Measurements from ENCODE around the gene CDK17.
"Not testable (repeated sequence)": the region's sequence is repeated elsewhere in the genome, so short reads cannot be mapped to it uniquely, and the experiment has no call there.

The CDK17 gene

GRCh38 chr12:96323906-96324305, 76.3 kb downstream of the CDK17 start:
- DNase-seq (ENCODE audit: low read depth in 2 of 3, low spot score in 1 of 3), result no peak

- DNase-seq (ENCODE audit: low read depth in 2 of 3, low spot score in 1 of 3), result no peak
Observed at GRCh38 chr12:96322720-96323119, 77.5 kb downstream of the CDK17 start.

- no peak for DNase-seq (ENCODE audit: low read depth in 2 of 3, low spot score in 1 of 3)
Observed at GRCh38 chr12:96321941-96322340, 78.3 kb downstream of the CDK17 start.

DNA sequence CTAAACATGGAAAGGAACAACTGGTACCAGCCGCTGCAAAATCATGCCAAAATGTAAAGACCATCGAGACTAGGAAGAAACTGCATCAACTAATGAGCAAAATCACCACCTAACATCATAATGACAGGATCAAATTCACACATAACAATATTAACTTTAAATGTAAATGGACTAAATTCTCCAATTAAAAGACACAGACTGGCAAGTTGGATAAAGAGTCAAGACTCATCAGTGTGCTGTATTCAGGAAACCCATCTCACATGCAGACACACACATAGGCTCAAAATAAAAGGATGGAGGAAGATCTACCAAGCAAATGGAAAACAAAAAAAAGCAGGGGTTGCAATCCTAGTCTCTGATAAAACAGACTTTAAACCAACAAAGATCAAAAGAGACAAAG, 82.4 kb downstream of the CDK17 start:
- DNase-seq (ENCODE audit: low read depth in 2 of 3, low spot score in 1 of 3), result not testable (repeated sequence)

DNA sequence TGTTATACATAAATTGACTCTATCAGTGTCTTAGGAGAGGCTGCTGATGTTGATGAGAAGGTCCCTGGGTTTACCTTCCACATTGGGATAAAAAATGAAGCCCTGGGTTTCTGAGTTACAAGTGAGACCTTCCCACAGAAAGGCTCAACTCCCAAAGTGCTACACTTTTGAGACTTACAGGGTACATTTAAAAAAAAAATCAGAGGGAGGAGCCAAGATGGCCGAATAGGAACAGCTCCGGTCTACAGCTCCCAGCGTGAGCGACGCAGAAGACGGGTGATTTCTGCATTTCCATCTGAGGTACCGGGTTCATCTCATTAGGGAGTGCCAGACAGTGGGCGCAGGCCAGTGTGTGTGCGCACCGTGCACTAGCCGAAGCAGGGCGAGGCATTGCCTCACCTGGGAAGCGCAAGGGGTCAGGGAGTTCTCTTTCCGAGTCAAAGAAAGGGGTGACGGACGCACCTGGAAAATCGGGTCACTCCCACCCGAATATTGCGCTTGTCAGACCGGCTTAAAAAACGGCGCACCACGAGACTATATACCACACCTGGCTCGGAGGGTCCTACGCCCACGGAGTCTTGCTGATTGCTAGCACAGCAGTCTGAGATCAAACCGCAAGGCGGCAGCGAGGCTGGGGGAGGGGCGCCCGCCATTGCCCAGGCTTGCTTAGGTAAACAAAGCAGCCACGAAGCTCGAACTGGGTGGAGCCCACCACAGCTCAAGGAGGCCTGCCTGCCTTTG, 84.3 kb downstream of the CDK17 start:
- DNase-seq (ENCODE audit: low read depth in 2 of 3, low spot score in 1 of 3), result not testable (repeated sequence)

- no peak for DNase-seq (ENCODE audit: low read depth in 2 of 3, low spot score in 1 of 3)
Observed at GRCh38 chr12:96314723-96315122, 85.5 kb downstream of the CDK17 start.

DNA sequence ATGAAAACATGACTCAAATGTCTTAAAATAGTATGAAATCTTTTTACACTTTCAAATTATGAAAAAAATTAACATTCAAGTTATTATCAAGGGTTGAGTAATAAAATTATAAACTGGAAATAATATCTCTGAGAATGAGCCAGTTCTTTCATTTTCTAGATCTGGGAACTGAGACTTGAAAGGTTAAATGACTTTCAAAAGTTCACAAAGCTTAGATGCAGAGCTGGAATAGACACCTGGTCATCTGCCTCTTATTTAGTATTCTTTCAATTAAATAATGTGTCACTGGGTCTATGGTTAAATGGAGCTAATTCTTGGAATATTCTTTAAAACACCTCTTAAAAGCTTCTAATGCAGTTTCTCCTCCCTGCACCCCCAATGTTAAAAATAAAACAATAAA, 86.6 kb downstream of the CDK17 start:
- DNase-seq (ENCODE audit: low read depth in 2 of 3, low spot score in 1 of 3), result no peak

DNA sequence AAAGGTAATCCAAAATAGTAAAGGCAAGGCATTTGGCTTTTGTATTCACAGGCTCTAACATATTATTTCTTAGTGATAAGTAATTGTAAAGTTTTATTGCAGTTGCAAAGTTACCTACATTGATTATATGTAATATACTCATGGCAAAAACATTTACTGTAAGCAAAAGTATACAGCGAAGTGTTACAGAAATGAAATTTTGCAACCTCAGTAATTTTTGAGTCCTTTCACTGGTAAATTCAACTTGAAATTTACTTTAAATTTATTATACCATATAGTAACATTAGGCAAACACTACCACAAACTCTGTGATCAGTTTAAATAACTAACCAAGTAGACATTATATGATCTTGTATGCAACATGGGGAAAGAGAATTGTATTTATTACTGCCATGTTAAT, 89.0 kb downstream of the CDK17 start:
- DNase-seq (ENCODE audit: low read depth in 2 of 3, low spot score in 1 of 3), result no peak

- no peak for DNase-seq (ENCODE audit: low read depth in 2 of 3, low spot score in 1 of 3)
Observed at GRCh38 chr12:96310067-96310466, 90.2 kb downstream of the CDK17 start.

DNA sequence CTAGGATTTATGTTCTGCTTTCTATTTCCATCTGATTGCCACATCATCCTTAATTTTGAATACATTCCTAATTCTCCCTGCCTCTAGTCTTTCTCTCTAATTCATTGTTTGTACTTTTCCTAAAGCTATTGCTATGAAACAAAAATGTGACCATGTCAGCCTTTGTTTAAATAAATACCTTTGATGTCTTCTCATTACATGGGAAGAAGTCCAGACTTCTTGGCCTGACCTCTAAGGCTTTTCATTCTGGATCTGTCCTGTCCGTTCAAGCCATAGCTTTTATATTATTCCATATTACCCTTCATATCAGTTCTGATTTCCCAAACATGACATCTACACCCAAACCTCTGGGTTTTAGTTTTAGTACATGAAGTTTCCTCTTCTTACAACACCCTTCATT, 91.4 kb downstream of the CDK17 start:
- no peak for DNase-seq (ENCODE audit: low read depth in 2 of 3, low spot score in 1 of 3)

- no peak for DNase-seq (ENCODE audit: low read depth in 2 of 3, low spot score in 1 of 3)
Observed at GRCh38 chr12:96305665-96306064, 94.6 kb downstream of the CDK17 start.

DNA sequence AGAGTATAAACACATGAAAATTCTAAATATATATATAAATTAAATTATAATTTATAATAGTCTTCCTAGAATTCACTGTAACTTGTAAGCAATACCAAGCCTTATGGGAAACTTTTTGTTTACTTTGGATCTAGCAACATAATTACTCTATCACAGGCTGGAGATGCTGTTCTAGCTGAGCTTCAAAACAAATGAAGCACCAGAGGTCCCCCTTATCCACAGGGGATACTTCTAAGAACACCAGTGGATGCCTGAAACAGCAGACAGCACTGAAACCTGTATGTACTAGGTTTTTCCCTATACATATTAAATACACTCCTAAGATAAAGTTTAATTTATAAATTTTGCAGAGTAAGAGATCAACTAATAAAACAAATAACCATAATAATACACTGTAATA, 96.6 kb downstream of the CDK17 start:
- DNase-seq (ENCODE audit: low read depth in 2 of 3, low spot score in 1 of 3), result no peak

DNA sequence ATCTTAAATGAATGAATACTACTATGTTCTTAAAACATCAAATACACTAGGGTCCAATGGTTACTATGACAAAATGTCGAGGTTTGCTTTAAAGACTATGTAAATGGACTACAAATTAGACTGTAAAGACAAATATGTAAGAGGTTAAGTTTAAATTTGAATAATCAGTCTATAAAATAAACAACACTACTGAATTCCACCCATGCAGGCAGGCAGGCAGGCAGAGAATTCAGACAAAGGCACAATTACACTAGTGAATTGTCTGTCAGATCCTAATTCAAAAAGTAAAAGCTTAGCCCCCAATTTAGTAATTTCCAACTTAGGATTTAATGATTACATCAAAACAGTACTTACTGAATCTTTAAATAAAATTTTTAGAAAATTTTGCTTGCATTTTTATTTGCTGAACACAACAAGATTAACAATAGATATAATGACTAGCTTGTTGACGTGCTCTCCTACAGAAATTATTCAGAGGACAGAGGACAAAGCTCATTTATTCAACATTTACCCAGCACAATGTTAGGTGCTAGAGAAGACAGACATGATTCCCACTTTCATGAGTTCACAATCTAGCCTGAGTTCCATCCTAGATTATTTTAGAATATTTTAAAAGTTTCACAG, 97.4 kb downstream of the CDK17 start:
- DNase-seq (ENCODE audit: low read depth in 2 of 3, low spot score in 1 of 3), result no peak

- no peak for DNase-seq (ENCODE audit: low read depth in 2 of 3, low spot score in 1 of 3)
Observed at GRCh38 chr12:96301732-96302131, 98.5 kb downstream of the CDK17 start.

- no peak for DNase-seq (ENCODE audit: low read depth in 2 of 3, low spot score in 1 of 3)
Observed at GRCh38 chr12:96300064-96300463, 100.2 kb downstream of the CDK17 start.

DNA sequence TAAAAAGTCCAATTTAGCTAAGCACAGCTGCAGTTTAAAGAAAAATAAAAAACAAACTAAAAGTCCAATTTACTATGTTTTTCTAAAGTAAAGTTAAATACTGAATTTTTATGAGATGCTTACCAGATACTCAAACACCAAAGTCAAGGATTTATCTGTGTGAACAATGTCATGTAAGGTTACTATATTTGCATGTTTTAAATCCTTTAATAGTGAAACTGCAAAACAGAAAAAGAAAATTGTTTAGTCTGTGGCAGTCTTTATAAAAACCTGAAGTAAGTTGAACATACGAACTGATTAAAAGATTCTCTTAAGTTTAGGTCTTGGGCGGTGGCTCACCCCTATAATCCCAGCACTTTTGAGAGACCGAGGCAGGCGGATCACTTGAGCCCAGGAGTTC, 102.7 kb downstream of the CDK17 start:
- DNase-seq (ENCODE audit: low read depth in 2 of 3, low spot score in 1 of 3), result no peak

DNA sequence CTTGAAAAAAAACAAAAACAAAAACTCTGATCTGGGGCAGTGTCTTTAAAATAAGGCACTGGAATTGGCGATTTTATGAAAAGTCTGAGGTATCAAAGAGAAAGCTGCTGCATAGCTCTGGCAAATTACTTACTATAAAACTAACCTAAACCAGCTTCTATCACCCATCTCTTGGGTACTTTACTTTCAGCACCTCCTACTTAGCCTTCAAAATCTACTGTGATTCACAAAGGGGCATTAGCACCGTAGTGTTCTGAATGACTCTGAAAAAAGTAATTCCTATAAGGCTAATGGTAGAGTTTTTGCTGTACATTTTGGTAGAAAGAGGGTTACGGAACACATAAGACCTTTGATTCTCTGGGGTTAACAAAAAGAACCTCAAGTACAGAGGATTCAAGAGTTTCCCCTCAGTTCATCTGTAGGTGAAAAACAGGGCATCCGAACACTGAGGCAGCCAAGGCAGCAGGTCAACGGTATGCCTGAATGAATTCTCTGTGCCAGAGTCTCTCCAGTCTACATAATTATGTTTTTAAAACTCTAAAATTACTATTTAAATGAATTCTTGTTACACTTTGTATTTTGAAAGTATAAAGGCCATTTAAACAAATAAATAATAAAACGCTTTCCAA, 104.6 kb downstream of the CDK17 start:
- no peak for DNase-seq (ENCODE audit: low read depth in 2 of 3, low spot score in 1 of 3)

GRCh38 chr12:96294831-96295230, 105.4 kb downstream of the CDK17 start:
- DNase-seq (ENCODE audit: low read depth in 2 of 3, low spot score in 1 of 3), result no peak

DNA sequence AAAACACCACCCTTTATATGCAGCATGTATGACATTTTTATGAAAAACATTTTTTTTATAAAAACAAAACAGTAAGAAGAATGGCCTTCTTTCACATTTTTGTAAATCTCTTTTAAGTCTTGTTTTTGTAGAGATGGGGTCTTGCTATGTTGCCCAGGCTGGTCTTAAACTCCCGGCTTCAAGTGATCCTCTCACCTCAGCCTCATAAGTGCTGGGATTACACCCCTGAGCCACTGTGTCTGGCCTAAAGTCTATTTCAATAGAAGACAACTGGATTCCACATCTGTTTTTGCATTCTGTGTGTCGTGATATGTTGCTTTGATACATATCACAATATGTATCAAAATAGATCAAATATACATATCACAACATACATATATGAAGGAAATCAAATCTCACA, 107.1 kb downstream of the CDK17 start:
- DNase-seq (ENCODE audit: low read depth in 2 of 3, low spot score in 1 of 3), result no peak

GRCh38 chr12:96289067-96289466, 111.2 kb downstream of the CDK17 start:
- no peak for DNase-seq (ENCODE audit: low read depth in 2 of 3, low spot score in 1 of 3)

GRCh38 chr12:96285158-96285557, 115.1 kb downstream of the CDK17 start:
- no peak for DNase-seq (ENCODE audit: low read depth in 2 of 3, low spot score in 1 of 3)

- no peak for DNase-seq (ENCODE audit: low read depth in 2 of 3, low spot score in 1 of 3)
Observed at GRCh38 chr12:96274331-96274730, 125.9 kb downstream of the CDK17 start.

Data from stimulated activated CD4-positive, alpha-beta T cell treated with anti-CD3 and anti-CD28 coated beads, Interleukin-12 subunit alpha, Interleukin-12 subunit beta, amount 100 ng/mL, for 48 hours (primary cell).